ENCODE data around the gene MEF2B.
A peak's percentile ranks its signal among the peaks of the same experiment; 100 is the strongest.

Gene MEF2B

GRCh38 chr19:19170053-19170872 is at the start of gene MEF2B:
Gene MEF2B (minus strand): TSS chr19:19170263. CDS start chr19:19150735, 19,528 bp downstream.
- DNase-seq: peak; percentile 68

GRCh38 chr19:19218911-19219310 is 48.8 kb upstream of the MEF2B start:
- DNase-seq: no peak

GRCh38 chr19:19217099-19217498 is 47.0 kb upstream of the MEF2B start:
- DNase-seq: peak; percentile 11

- no peak for DNase-seq
Observed at GRCh38 chr19:19215792-19216191, 45.7 kb upstream of the MEF2B start.

GRCh38 chr19:19214892-19215291 is 44.8 kb upstream of the MEF2B start:
- DNase-seq: no peak

DNA sequence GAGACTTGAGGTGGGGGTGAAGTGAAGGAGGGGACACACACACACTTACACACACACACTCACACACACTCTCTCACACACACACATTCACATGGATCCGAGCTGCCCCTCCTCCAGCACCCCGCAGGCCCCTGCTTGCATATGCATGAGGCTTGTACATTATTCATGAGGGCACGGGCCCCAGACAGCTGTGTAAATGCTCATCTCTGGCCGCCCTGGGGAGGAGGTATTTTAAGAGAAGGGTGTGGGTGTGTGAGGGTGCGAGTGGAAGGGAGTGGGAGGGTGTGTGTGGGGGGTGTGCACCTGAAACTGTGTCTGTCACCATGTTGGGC is 44.1 kb upstream of the MEF2B start:
- DNase-seq: no peak

GRCh38 chr19:19213426-19214158 is 43.5 kb upstream of the MEF2B start:
- DNase-seq: no peak

- no peak for DNase-seq
Observed at GRCh38 chr19:19212916-19213315, 42.9 kb upstream of the MEF2B start.

GRCh38 chr19:19211499-19212420 is 41.7 kb upstream of the MEF2B start, which contains the start of gene NCAN:
Gene NCAN (plus strand): TSS chr19:19211958. CDS start chr19:19216954, 4,996 bp downstream.
- DNase-seq: peak; percentile 14

DNA sequence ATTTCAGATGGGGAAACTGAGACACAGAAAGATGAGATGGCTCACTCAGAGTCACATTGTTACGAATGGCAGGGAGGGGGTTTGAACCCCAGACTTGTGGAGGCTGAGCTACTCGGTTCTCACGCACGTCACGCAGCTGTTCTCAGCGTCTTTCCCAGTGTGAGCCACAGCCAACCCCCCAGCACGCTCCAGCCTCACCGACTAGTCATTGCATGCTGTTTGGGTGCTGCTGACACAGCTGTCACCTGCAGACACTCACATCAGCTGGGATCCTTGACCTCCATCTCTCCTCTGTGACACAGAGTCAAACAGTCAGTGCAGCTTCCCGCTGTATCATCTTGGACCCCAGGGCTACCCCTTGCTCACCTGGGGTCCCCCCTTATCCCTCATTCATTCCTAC is 39.3 kb upstream of the MEF2B start:
- DNase-seq: peak; percentile 1

DNA sequence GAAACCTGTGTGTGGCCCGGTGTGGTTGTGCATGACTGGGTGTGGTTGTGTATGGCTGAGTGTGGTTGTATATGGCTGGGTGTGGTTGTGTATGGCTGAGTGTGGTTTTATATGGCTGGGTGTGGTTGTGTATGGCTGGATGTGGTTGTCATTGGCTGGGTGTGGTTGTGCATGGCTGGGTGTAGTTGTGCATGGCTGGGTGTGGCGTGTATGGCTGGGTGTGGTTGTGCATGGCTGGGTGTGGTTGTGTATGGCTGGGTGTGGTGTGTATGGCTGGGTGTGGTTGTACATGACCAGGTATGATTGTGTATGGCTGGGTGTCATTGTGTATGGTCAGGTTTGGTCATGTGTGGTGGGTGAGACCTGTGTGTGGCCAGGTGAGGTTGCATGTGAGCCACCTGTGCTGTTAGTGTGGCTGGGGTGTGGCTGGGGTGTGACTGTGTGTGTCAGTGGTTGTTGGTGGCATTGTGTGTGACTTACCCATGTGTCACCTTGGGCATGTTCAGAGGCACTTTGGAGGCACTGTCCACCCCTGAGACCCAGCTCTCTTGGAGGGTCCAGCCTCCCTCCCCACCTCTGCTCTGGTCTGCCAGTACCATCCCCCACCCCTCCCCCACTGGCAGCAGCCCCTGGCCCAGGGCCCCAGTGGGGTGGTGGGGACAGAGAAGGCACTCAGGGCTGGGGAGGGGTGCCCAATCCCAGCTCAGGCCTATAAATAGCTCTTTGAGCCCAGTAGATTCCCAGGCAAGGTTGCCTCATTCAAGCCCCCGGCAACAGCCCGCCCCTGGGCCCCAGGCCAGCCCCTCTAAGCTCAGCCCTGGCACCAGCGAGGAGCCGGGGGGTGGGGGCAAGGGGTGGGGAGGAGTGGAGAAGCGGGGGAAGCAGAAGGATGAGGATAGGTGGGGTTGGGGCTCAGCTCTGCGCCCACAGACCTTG is 37.8 kb upstream of the MEF2B start:
- DNase-seq: no peak

DNA sequence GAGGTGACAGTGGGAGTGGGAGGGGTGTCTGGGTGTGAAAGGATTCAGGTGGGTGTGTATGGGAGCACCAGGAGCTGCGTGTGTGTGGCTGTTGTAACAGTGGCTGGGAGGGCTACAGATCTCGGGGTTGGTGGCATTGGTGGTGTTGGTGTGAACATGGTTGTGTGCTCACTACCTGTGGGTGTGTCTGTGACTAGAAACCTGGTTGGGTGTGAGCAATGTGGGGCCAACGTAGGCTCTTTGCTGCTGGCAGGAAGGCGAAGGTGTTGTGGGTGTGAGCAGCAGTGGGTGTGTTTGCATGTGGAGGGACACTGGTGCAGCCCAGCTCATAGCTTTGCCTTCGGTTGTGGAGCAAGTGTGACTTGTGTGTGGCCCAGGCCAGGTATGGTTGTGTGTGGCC is 36.9 kb upstream of the MEF2B start:
- DNase-seq: no peak

DNA sequence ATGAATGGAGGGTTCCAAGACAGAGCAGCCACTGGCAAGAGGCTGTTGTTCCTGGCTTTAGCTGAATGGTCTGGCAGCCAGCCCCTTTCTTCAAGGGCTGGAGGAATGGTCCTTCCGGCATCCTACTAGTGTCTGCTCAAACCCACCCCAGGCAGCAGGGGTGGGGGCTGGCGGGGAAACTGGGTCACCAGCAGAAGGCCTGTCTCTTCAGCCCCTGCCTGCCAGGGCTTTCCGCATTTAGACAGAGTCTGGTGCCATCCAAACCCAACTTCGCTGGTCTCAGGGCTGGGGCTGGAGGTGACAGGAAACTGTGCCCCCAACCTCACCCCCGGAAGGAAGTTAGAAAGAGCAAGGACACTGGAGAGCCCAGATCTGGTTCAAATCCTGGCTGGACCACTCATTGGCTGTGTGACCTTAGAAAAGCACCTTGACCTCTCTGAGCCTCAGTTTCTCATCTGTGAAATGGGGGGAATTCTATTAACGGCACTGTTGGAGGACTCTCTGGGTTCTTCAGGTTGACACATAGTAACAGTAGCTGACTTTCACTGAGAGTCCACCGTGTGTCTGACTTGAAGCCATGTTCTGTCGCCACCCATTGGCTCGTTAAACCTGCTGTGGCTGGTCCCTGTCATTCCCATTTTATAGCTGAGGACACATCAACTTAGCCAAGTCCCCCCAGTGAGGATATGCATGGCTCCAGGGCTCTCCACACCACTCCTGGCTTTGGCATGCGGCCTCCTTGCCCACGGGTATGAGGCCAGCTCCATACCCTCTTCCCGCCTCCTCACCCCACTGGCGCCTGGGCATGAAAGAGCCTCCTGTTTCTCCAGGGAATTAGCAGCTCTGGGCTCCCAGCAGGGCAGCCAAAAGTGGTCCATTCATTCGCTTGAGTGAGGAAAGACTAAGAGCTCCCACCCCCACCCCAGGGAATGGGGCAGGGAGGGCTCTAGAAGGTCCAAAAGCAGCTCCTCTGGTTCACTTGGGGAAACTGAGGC is 35.6 kb upstream of the MEF2B start:
- DNase-seq: no peak

- DNase-seq: no peak
Observed at GRCh38 chr19:19204181-19204580, 34.1 kb upstream of the MEF2B start.

DNA sequence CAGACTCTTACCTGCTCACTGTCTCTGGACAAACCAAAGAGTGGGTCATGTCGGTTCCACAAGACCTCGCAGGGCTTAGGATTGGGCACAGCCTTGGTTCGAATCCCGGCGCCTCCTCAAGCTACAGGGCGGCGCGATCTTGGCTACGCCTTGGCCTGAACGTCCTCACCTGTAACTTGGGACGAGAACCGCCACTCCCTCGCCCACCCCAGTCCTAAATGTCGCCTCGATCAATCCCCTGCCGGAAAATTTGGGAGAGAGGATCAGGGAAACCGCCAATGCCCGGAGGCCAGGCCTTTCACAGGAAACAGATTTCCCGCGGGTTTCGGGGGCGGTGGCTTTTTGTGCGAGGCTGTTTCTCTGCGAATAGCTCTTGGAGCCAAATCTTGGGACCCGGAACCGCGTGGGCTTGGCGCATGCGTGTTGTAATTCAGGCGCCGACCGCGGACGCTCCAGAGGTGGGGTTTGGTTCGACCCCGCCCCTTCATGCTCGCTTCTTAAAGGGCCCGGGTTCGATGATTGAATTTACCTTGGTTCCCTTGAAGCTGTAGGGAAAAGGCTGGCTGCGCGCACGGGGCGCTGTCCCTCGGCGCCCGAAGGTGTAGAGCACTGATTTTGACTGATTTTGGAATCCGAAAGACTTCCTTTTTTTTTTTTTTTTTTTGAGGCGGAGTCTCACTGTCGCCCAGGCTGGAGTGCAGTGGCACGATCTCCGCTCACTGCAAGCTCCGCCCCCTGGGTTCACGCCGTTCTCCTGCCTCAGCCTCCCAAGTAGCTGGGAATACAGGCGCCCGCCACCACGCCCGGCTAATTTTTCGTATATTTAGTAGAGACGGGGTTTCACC is 33.2 kb upstream of the MEF2B start, which contains the start of gene NR2C2AP:
NR2C2AP (minus strand) TSS at position 403 of the 845 bp plus-strand sequence; CDS start at position 49, 354 bp downstream.
- peak; percentile 91 for DNase-seq

DNA sequence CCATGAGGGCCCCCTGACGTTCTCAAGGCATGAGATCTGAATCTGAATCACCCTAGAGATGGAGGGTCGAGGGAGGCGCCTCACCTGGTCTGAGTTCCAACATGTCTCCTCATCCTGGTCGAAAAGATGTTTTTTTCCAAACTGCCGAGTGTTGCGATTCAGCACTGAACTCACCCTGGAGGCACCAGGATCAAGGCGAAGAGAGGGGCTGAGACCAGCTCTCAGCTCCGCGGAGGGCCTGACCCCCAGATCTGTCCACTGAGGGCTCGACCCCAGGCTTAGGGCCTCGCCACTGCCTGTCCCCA is 32.6 kb upstream of the MEF2B start:
- no peak for DNase-seq

- no peak for DNase-seq
Observed at GRCh38 chr19:19201697-19202630, 31.9 kb upstream of the MEF2B start.

- DNase-seq: no peak
Observed at GRCh38 chr19:19193926-19194325, 23.9 kb upstream of the MEF2B start.
